Endothelial cell (in vitro differentiated cells): ENCODE results near the gene RGS6. TPM values are rescaled to one million over a fixed set of nuclear protein-coding genes. Genes with fewer than 3 reads are reported as not detected.

Experiments
- DNase-seq: peaks from one replicate; pipeline ENCODE4 v3.0.0; 2021; ENCODE audit warnings: low spot score
- H3K27ac Mint-ChIP-seq: one replicate; pipeline ENCODE4 v1.8.0; 2021; ENCODE audit warnings: mixed read lengths, inconsistent platforms; ENCODE audit not compliant: unreplicated experiment
- H3K27me3 Mint-ChIP-seq: one replicate; pipeline ENCODE4 v1.8.0; 2021; ENCODE audit warnings: mild to moderate bottlenecking, moderate library complexity, mixed read lengths, inconsistent platforms; ENCODE audit not compliant: unreplicated experiment
- H3K36me3 Mint-ChIP-seq: one replicate; pipeline ENCODE4 v1.8.0; 2021; ENCODE audit warnings: mild to moderate bottlenecking, low read depth, mixed read lengths, inconsistent platforms; ENCODE audit not compliant: unreplicated experiment
- H3K4me1 Mint-ChIP-seq: one replicate; pipeline ENCODE4 v1.8.0; 2021; ENCODE audit warnings: mild to moderate bottlenecking, mixed read lengths, inconsistent platforms; ENCODE audit not compliant: unreplicated experiment
- H3K4me3 Mint-ChIP-seq: one replicate; pipeline ENCODE4 v1.8.0; 2021; ENCODE audit warnings: mild to moderate bottlenecking, mixed read lengths, inconsistent platforms; ENCODE audit not compliant: unreplicated experiment
- H3K9me3 Mint-ChIP-seq: one replicate; pipeline ENCODE4 v1.8.0; 2021; ENCODE audit warnings: mixed read lengths, inconsistent platforms; ENCODE audit not compliant: unreplicated experiment
- total RNA-seq: library from RNA; stranded (reverse); fragmentation: NEBNext Ultra II Directional; extraction: Animal tissue kit (Norgen Biotek cat#: 25700); gene quantifications from one replicate; pipeline ENCODE4 v1.2.1, GENCODE V29; 2021; ENCODE audit not compliant: unreplicated experiment
- TF ChIP-seq, protein P1 (sequence below): fragments of 200-600 bp; sonication (generic); IDR thresholded peaks from one replicate; pipeline ENCODE4 v1.5.0; 2021; ENCODE audit warnings: antibody characterized with exemption; ENCODE audit not compliant: unreplicated experiment

The RGS6 gene
- total RNA-seq, 1 donor from 2014 or later, result 15.7 TPM

DNA sequence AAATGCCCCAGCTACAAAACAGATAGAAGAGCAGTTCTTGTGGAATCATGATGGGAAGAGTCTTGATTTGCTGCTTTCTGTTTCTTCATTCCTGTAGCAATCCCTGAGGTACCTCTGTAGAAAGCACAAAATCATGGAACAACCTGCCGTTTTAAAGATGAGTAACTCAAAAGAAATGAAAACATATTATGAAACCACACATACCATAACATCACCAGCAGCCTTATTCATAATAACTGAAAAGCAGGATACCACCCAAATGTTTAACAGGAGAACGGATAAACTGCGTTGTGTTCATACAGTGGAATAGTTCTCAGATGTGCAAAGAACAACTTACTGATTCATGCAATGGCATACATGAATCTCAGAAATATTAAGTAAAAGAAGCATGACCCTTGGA, 188.1 kb downstream of the RGS6 start:
- Mint-ChIP-seq H3K27me3 (peaks cover 3% of the 10 kb centered on the region), H3K27ac (no peak overlapping the region), H3K9me3 (no peaks in the 10 kb centered on the region), H3K4me3 (no peak overlapping the region), H3K36me3 (no peaks in the 10 kb centered on the region), H3K4me1 (no peaks in the 10 kb centered on the region)
- TF ChIP-seq, protein P1, sequence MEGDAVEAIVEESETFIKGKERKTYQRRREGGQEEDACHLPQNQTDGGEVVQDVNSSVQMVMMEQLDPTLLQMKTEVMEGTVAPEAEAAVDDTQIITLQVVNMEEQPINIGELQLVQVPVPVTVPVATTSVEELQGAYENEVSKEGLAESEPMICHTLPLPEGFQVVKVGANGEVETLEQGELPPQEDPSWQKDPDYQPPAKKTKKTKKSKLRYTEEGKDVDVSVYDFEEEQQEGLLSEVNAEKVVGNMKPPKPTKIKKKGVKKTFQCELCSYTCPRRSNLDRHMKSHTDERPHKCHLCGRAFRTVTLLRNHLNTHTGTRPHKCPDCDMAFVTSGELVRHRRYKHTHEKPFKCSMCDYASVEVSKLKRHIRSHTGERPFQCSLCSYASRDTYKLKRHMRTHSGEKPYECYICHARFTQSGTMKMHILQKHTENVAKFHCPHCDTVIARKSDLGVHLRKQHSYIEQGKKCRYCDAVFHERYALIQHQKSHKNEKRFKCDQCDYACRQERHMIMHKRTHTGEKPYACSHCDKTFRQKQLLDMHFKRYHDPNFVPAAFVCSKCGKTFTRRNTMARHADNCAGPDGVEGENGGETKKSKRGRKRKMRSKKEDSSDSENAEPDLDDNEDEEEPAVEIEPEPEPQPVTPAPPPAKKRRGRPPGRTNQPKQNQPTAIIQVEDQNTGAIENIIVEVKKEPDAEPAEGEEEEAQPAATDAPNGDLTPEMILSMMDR, result no peak
- no peak for DNase-seq

DNA sequence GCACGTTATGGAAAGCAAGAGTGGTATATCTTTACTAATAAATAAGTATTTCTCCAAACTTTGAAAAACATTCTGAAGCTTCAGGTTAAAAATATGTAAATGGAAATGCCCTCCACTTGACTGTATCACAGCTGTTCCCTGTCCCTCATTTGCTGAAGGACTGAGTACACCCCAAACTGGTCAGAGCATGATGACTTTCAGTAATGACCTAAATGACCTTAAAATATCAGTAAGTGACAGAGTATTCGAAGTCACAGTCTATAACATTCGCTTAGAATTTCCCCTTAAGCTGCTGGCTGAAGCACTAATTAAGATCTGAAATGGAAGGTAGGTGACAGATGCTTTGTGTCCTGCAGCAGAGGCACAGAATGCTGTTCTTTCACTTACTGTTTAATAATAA, 191.5 kb downstream of the RGS6 start:
- H3K27me3 Mint-ChIP-seq, result peaks cover 2% of the 10 kb centered on the region
- no peaks in the 10 kb centered on the region for H3K36me3 Mint-ChIP-seq
- no peak for DNase-seq
- H3K4me1 Mint-ChIP-seq, result no peaks in the 10 kb centered on the region
- H3K9me3 Mint-ChIP-seq, result no peaks in the 10 kb centered on the region
- H3K27ac Mint-ChIP-seq, result no peak overlapping the region
- TF ChIP-seq, protein P1, result no peak
- H3K4me3 Mint-ChIP-seq, result no peak overlapping the region

DNA sequence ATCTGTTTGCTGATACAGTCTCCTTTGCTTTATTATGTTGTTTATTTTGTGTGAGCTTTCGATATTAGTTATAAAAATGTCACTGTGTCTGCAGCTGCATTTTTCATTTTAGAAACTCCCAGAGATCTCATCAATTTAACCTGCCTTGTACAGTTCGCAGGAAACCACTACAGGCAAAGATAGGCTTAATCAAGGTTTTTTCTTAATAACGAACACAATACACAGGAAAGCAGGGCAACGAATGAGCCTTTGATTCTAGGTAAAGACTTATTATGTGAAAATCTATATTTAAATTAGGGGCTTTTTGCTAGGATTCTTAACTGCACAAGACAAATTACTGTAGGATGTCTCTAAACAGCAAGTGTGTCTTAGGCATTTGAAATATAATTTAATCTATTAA, 191.9 kb downstream of the RGS6 start:
- Mint-ChIP-seq H3K27ac (no peak overlapping the region), H3K9me3 (no peaks in the 10 kb centered on the region), H3K27me3 (no peaks in the 10 kb centered on the region), H3K4me3 (no peak overlapping the region), H3K36me3 (no peaks in the 10 kb centered on the region), H3K4me1 (no peaks in the 10 kb centered on the region)
- TF ChIP-seq, protein P1, result no peak
- no peak for DNase-seq

DNA sequence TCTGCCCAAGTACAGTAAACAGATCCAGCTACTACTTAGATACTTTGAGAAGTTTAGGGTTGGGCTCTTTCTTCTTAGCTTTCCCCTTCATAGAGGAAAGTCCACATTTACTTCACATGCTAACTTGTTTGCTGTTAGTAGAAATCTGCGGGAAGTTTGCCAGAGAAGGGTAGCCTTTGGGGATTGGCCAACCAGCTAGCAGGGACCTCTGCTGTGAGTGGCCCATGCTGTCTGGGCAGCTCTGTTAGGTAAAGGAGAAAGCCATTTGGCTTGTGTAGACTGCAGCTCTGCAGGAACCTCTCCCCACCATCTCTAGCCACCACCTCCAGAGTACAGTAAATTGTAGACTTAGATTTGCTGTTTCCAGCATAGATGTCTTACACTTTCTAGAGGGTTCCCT, 193.9 kb downstream of the RGS6 start:
- TF ChIP-seq, protein P1, result no peak
- Mint-ChIP-seq H3K4me3 (no peak overlapping the region), H3K27me3 (no peaks in the 10 kb centered on the region), H3K9me3 (no peaks in the 10 kb centered on the region), H3K4me1 (no peaks in the 10 kb centered on the region), H3K27ac (no peak overlapping the region), H3K36me3 (no peaks in the 10 kb centered on the region)
- DNase-seq, result no peak

DNA sequence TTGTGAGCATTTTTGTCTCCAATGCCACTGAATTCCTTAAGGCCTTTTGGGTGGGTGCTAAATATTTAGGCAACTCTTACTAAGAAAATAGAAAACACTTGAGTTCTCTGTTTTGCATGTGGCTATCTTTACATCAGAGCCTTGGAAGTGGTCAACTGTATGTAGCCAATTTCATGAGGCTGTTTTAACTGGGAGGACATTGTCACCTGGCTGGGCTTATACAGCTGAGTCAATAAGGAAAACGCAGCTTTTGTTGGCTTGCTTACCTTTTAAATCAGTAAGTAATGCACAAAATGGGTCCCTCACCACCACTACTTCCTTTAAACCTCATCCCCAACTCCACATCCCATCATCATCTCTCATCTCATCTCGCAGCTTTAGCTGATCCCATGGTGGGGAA, 194.3 kb downstream of the RGS6 start:
- H3K36me3 Mint-ChIP-seq, result no peaks in the 10 kb centered on the region
- no peaks in the 10 kb centered on the region for H3K4me1 Mint-ChIP-seq
- TF ChIP-seq, protein P1, result no peak
- H3K27me3 Mint-ChIP-seq, result no peaks in the 10 kb centered on the region
- H3K9me3 Mint-ChIP-seq, result no peaks in the 10 kb centered on the region
- DNase-seq, result no peak
- no peak overlapping the region for H3K27ac Mint-ChIP-seq
- H3K4me3 Mint-ChIP-seq, result no peak overlapping the region
